Measurements from ENCODE around the gene MCEE.
"Not testable (repeated sequence)": the region's sequence is repeated elsewhere in the genome, so short reads cannot be mapped to it uniquely, and the experiment has no call there.

Gene MCEE

DNA sequence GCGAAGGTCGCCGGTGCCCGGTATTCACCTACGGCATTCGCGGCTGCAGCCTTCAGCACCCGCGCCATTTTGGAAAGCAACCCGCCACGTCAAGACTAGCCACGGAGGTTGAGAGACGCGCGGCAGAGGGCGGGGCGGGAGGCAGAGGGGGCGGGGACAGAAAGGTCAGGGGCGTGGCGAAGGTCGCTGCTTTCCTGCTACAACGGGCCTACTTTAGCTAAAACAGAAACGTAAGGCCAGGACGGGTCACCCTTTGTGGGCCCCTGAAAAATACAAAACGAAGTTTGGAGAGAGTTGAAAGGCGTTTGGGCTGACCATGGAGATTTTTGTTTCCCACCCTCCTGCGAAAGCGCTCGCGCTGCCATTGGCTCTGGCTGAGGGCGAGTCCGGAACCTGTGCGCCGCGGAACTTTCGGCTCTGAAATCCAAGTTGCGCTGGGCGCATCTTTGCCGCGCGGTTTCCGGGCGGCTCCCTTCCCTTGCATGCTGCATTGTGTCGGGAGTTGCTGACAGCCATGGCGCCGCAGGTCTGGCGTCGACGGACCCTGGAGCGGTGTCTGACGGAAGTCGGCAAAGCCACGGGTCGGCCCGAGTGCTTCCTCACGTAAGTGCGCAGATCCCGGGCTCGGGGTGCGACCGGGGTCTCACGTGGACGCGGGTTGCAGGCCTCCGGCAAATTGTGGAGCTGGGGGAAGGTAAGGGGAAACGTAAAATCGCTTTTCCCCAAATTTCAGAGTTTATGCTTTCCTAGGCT, at the start of gene MCEE, which contains the start of gene MPHOSPH10:
TSS of gene MCEE (minus strand) at position 78 of the 753 bp plus-strand sequence. CDS start at position 68, 10 bp downstream.
TSS of gene MPHOSPH10 (plus strand) at position 483 of the 753 bp plus-strand sequence. CDS start at position 515, 32 bp downstream.
- no peak for TF ChIP-seq JUND (IDR thresholded peaks at IDR 0.05; ENCODE audit: low read depth)
- DNase-seq (ENCODE audit: low read depth in 1 of 2, low spot score in 1 of 2): peak; percentile 38 to 92
- in situ Hi-C loops (cut with HindIII; ENCODE audit: low pct_unique_long_range_greater_than_20kb, low sequenced_read_pairs): no loop called here

DNA sequence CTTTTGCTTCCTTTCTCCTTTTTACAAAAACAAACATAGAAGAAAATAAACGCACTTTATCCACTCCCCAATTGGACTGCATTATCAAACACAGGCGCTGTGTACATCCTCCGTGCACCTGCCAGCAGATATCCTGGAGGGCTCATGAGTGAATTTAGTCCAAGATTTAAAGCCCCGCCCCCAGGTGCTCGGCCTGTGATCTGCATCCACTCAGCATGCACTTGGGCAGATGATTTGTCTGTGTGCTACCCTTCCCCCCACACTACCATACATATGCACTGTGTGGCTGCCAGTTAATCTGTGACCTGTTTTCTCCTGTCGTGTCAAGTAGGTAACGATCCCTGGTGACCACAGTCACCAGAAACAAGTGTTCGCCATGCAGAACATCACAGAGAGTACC, 48.8 kb upstream of the MCEE start:
- in situ Hi-C loops (cut with HindIII; ENCODE audit: low pct_unique_long_range_greater_than_20kb, low sequenced_read_pairs); DNase-seq (ENCODE audit: low read depth in 1 of 2, low spot score in 1 of 2): not testable (repeated sequence)

DNA sequence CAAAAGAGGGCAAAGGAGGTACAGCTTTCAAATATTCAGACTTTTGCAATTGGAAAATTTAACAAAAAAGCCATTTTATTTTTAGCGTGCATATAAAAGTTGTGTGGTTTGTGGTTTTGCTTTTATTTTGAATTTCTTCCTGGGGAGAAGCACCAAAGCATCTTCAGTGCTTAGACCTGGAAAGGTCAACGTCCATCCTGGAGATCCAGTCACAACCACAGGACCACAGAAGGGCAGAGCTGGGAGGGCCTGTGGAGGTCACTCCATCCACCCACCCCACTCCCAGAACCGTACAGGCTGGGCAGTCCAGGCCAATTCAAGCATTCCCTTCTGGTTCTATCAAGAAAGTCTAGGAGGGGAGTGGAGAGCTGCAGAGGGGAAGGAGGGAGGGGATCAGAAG, 44.2 kb upstream of the MCEE start:
- no peak for TF ChIP-seq JUND (IDR thresholded peaks at IDR 0.05; ENCODE audit: low read depth)
- in situ Hi-C loops (cut with HindIII; ENCODE audit: low pct_unique_long_range_greater_than_20kb, low sequenced_read_pairs): no loop called here
- no peak for DNase-seq (ENCODE audit: low read depth in 1 of 2, low spot score in 1 of 2)

DNA sequence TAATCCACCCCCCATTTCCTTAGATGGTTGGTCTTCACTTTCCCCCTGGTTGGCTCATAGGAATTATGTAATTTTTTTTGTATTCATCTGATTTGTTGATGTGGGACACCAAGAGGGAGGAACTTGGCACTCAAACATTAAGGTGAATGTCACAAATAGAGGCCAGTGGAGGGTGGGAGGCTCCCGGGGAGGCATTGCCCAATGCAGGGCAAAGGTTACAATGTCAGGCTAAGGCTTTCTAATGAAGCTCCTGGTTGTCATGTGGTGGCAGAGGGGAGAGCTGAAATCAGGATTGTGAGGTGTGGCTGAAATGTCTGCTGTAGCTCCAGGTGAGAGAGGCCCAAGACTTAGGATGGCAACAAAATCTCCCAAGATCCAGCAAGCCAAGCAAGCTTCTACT, 43.1 kb upstream of the MCEE start:
- no peak for DNase-seq (ENCODE audit: low read depth in 1 of 2, low spot score in 1 of 2)
- TF ChIP-seq JUND (IDR thresholded peaks at IDR 0.05; ENCODE audit: low read depth): no peak
- in situ Hi-C loops (cut with HindIII; ENCODE audit: low pct_unique_long_range_greater_than_20kb, low sequenced_read_pairs): no loop called here

DNA sequence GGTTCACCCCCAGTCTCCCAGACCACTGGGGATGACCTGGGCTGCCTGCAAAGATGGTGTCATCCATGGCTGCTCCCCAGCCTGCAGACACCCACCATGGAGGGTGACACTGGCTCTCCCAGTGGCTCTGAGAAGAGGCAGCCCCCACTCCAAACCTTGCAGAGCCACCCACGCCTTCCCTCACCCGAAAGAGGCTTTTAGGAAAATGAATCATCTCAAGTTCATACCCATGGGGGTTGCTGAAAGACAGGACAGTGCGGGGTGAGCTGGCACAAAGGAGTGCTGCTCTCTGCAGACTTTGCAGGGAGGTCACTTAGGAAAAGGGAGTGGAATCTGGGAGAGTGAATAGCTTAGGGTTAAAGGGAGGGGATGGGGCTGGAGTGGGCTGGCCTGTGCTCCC, 36.8 kb upstream of the MCEE start:
- no peak for TF ChIP-seq JUND (IDR thresholded peaks at IDR 0.05; ENCODE audit: low read depth)
- in situ Hi-C loops (cut with HindIII; ENCODE audit: low pct_unique_long_range_greater_than_20kb, low sequenced_read_pairs): no loop called here
- no peak for DNase-seq (ENCODE audit: low read depth in 1 of 2, low spot score in 1 of 2)

DNA sequence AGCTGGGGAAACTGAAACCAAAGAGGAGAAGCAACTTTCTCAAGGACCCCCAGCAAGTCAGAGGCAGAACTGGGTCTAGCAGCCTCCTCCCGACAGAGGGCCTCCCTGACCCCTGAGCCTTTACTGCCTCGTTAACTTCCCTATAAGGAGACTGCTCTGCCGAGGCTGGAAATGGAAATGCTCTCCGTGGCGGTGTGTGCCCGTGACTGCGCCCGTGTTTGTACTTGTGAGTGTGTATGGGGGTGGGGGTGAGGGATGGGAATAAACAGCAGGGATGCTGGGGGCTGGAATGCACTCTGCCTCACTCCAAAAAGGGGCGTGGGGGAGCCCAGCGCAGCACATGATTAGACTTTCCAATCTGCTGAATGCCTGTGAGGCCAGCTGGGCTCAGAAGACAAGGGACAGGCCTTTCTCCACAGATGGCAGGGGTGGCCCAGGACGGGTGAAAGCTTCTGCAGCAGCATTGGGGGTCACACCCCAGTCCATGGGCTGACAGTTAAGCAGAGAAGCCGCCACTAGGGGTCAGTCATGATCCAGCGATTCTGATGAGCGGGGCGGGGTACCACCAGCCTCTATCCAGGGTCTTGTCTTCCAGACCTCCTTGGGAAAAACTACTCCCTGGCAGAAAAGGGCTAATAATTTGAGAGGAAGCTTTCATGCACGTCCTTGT, 27.2 kb upstream of the MCEE start:
- DNase-seq (ENCODE audit: low read depth in 1 of 2, low spot score in 1 of 2): peak in 1 of 2 experiments; percentile 19
- TF ChIP-seq JUND (IDR thresholded peaks at IDR 0.05; ENCODE audit: low read depth): no peak
- in situ Hi-C loops (cut with HindIII; ENCODE audit: low pct_unique_long_range_greater_than_20kb, low sequenced_read_pairs): no loop called here

DNA sequence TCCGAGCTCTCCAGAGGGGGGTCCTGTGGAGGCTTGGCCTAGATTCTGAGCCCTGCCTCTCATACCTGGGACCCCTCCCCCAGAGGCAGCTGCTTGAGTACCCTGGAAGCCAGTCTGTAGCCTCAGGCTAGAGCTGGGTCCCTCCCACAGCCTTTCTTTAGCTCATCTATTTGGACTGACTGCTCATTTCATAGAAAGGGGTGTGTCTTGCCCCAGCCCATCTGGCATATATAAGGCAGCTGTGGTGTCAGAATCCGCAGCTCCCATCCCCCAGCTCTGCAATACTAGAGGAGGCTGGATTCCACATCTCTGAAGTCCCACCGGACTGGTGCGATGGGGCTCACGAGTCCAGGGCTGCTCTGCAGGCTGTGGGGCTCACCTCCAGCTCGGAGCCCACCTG, 26.5 kb upstream of the MCEE start:
- TF ChIP-seq JUND (IDR thresholded peaks at IDR 0.05; ENCODE audit: low read depth): no peak
- DNase-seq (ENCODE audit: low read depth in 1 of 2, low spot score in 1 of 2): peak in 1 of 2 experiments; percentile 24
- in situ Hi-C loops (cut with HindIII; ENCODE audit: low pct_unique_long_range_greater_than_20kb, low sequenced_read_pairs): no loop called here

DNA sequence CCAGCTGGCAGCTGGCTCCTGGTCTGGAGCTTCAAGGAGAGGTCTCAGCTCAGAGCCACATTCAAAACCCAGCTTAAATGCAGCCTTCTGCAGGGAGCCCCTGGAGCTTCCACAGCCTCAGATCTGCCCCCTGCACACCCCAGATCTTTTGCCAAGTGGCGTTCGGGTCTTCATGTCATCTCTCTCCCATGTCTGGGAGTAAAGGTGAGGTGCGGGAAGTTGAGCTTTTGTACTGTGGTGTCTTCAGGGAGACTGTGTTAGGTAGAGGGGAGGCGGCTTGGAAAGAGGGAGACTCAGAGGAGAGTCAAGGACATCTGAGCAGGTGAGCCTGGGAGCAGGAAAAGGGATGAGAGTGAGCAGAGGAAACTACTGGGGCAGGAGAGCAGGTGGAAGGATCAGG, 25.8 kb upstream of the MCEE start:
- no peak for TF ChIP-seq JUND (IDR thresholded peaks at IDR 0.05; ENCODE audit: low read depth)
- in situ Hi-C loops (cut with HindIII; ENCODE audit: low pct_unique_long_range_greater_than_20kb, low sequenced_read_pairs): no loop called here
- no peak for DNase-seq (ENCODE audit: low read depth in 1 of 2, low spot score in 1 of 2)

DNA sequence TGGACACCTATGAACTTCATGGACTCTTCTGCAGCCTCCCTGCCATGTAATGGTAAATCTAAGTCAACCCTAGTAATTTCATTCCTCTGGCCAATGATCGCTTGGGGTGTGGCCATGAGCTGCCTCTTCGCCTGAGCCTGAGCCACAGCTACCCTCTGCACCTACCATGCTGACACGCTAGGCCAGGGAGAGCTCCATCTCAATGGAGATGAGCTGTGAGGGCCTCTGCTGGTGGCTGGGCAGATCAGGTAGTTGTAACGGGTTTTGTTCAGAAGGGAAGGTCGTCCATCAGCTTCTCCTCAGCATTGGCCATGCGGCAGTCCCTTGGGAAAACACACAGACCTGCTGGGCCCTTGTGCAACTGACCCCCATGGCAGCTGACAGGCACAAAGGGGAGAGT, 24.8 kb upstream of the MCEE start:
- peak in 1 of 2 experiments; percentile 75 for DNase-seq (ENCODE audit: low read depth in 1 of 2, low spot score in 1 of 2)
- in situ Hi-C loops (cut with HindIII; ENCODE audit: low pct_unique_long_range_greater_than_20kb, low sequenced_read_pairs): no loop called here
- no peak for TF ChIP-seq JUND (IDR thresholded peaks at IDR 0.05; ENCODE audit: low read depth)

DNA sequence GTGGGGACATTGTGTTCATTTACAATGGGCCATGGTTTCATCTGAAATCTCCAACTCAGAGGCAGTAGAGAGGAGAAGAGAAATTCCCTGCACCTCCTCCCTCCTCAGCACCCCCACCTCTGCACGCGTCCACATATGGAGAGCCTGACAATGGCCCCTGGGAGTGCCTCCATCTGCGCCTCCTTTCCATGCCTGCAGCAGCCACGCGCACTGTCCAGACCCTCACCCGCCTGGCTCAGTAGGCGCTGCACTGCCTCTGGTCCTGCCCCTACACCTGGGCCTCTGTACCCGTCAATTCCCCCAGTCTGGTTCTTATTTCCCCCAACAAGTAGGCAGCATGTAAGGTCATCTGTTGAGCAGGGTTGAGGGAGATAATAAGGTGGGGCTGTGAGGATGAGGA, 24.2 kb upstream of the MCEE start:
- no peak for TF ChIP-seq JUND (IDR thresholded peaks at IDR 0.05; ENCODE audit: low read depth)
- in situ Hi-C loops (cut with HindIII; ENCODE audit: low pct_unique_long_range_greater_than_20kb, low sequenced_read_pairs): no loop called here
- no peak for DNase-seq (ENCODE audit: low read depth in 1 of 2, low spot score in 1 of 2)

DNA sequence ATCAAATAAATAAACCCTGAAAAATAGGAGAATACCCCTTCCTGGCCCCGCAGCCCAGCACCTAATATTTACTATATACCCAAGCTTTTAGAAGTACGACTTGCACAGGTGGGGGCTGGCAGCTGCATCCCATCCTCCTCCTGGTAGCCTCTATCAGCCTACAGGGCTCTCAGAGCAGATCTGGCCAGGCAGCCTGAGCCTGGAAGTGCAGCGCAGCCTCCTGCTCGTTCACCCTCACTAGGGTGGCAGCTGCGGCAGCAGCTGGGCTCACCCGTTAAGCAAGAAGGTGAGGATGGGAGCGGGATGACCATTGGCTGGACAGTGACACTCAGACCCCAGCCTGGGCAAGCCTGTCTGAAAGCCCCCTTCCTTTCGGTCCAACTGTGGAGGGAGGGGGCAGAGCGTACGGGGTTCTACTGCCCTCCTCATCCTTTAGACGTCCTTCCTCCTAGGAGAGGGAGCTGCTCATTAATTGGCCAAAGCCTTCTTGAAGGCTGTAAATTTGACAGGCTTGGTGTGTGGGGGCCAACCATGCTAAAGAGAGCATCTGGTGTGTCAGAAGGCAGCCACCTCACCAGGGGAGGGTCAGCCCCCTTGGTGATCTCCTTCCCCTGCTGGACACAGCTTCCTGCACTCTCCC, 23.7 kb upstream of the MCEE start:
- no peak for DNase-seq (ENCODE audit: low read depth in 1 of 2, low spot score in 1 of 2)
- no peak for TF ChIP-seq JUND (IDR thresholded peaks at IDR 0.05; ENCODE audit: low read depth)
- in situ Hi-C loops (cut with HindIII; ENCODE audit: low pct_unique_long_range_greater_than_20kb, low sequenced_read_pairs): no loop called here

DNA sequence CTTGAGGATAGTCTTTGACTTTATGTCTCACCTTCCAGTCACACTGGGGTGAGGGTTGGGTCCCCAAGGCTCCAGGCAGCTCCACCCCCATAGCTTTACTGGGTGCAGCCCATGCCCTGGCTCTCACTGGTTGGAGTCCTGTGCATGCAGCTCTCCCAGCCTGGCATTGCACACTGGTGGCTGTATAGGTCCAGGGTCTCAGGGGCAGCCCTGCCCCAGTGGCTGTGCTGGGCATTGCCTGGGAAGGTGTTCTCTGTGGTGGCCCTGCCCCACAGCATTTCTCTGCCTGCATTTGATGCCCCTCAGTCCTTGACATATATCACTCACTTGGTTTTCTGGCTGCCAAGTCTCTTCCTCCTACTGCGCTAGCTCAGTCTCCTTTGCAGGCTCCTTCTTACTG, 21.6 kb upstream of the MCEE start:
- TF ChIP-seq JUND (IDR thresholded peaks at IDR 0.05; ENCODE audit: low read depth): no peak
- in situ Hi-C loops (cut with HindIII; ENCODE audit: low pct_unique_long_range_greater_than_20kb, low sequenced_read_pairs): no loop called here
- no peak for DNase-seq (ENCODE audit: low read depth in 1 of 2, low spot score in 1 of 2)
